Hepatocyte (in vitro differentiated cells): ENCODE results near the gene DCTN1. TPM values are rescaled to one million over a fixed set of nuclear protein-coding genes. Genes with fewer than 3 reads are reported as not detected.
"Not testable (repeated sequence)": the region's sequence is repeated elsewhere in the genome, so short reads cannot be mapped to it uniquely, and the experiment has no call there.

Source experiments
- DNase-seq: peaks from one replicate; pipeline ENCODE4 v3.0.0-alpha.2; 2016; ENCODE audit warnings: low spot score
- H2AFZ ChIP-seq: fragments of 200-600 bp; sonication (generic); 2 replicates; pipeline ENCODE4 v1.6.0; 2016; ENCODE audit warnings: antibody characterized with exemption, mild to moderate bottlenecking
- H3K27ac ChIP-seq: fragments of 200-600 bp; sonication (generic); 2 replicates; pipeline ENCODE4 v1.5.1; 2016; ENCODE audit warnings: mild to moderate bottlenecking
- H3K27me3 ChIP-seq: fragments of 200-600 bp; sonication (generic); 2 replicates; pipeline ENCODE4 v1.6.1; 2016
- H3K36me3 ChIP-seq: fragments of 200-600 bp; sonication (generic); replicated peaks from 2 replicates; pipeline ENCODE4 v1.5.1; 2016; ENCODE audit warnings: low read depth; ENCODE audit not compliant: insufficient read depth
- H3K4me1 ChIP-seq: fragments of 200-600 bp; sonication (generic); 2 replicates; pipeline ENCODE4 v1.5.1; 2016; ENCODE audit warnings: mild to moderate bottlenecking, moderate library complexity; ENCODE audit not compliant: insufficient read depth
- H3K4me2 ChIP-seq: fragments of 200-600 bp; sonication (generic); 2 replicates; pipeline ENCODE4 v1.6.0; 2016
- H3K4me3 ChIP-seq: fragments of 200-600 bp; sonication (generic); 2 replicates; pipeline ENCODE4 v1.5.1; 2016; ENCODE audit warnings: mild to moderate bottlenecking
- H3K79me2 ChIP-seq: fragments of 200-600 bp; sonication (generic); 2 replicates; pipeline ENCODE4 v1.6.0; 2017; ENCODE audit warnings: mild to moderate bottlenecking
- H3K9me2 ChIP-seq: fragments of 200-600 bp; sonication (generic); replicated peaks from 2 replicates; pipeline ENCODE4 v1.6.0; 2017; ENCODE audit warnings: mild to moderate bottlenecking; ENCODE audit not compliant: insufficient read depth
- H3K9me3 ChIP-seq: fragments of 200-600 bp; sonication (generic); 2 replicates; pipeline ENCODE4 v1.5.1; 2016; ENCODE audit warnings: low read depth, mild to moderate bottlenecking
- H4K20me1 ChIP-seq: fragments of 200-600 bp; sonication (generic); 2 replicates; pipeline ENCODE4 v1.6.0; 2016; ENCODE audit warnings: mild to moderate bottlenecking; ENCODE audit not compliant: insufficient read depth, poor library complexity, severe bottlenecking
- CTCF ChIP-seq: fragments of 200-600 bp; sonication (generic); IDR thresholded peaks from 2 replicates; pipeline ENCODE4 v1.5.1; 2016; ENCODE audit warnings: antibody characterized with exemption, mild to moderate bottlenecking; ENCODE audit not compliant: poor library complexity
- EZH2 ChIP-seq: fragments of 200-600 bp; sonication (generic); IDR thresholded peaks from 2 replicates; pipeline ENCODE4 v1.6.1; 2016; ENCODE audit warnings: antibody characterized with exemption, mild to moderate bottlenecking, borderline replicate concordance
- EZH2phosphoT487 ChIP-seq: fragments of 200-600 bp; sonication (generic); IDR thresholded peaks from one replicate; pipeline ENCODE4 v1.6.1; 2018; ENCODE audit warnings: antibody characterized with exemption, mild to moderate bottlenecking, low read depth, moderate library complexity; ENCODE audit not compliant: unreplicated experiment, severe bottlenecking
- WGBS: methylation state at CpG from one replicate; pipeline ENCODE4 v1.1.6; 2016; ENCODE audit warnings: low lambda C conversion rate; ENCODE audit errors: missing lambda C conversion rate; 5-methylcytosine and 5-hydroxymethylcytosine counted together
- polyA plus RNA-seq: library from polyadenylated mRNA; unstranded; fragments of >200 nt; fragmentation: Nextera tagmentation; extraction: Ambion mirVana; gene quantifications from 2 replicates; pipeline ENCODE4 v1.2.1, GENCODE V29; 2016
- total RNA-seq: library from RNA; depleted of rRNA; stranded (reverse); fragments of >200 nt; gene quantifications from 2 replicates; pipeline ENCODE4 v1.2.3, GENCODE V29; 2014

DCTN1 gene
- total and polyA plus RNA-seq, 2 experiments from 2014 or later, result 72.3 to 95.0 TPM

GRCh38 chr2:74347303-74347702 is 32.8 kb downstream of the DCTN1 start:
- Histone ChIP-seq H3K79me2 (no peaks in the 10 kb centered on the region), H3K4me3 (no peak overlapping the region), H3K27me3 (no peaks in the 10 kb centered on the region), H3K4me1 (no peaks in the 10 kb centered on the region), H3K36me3 (no peaks in the 10 kb centered on the region), H2AFZ (no peak overlapping the region), H4K20me1 (no peaks in the 10 kb centered on the region), H3K9me2 (no peaks in the 10 kb centered on the region), H3K27ac (no peak overlapping the region), H3K4me2 (no peak overlapping the region), H3K9me3 (no peaks in the 10 kb centered on the region)
- WGBS, result 92% methylated on average over 1 of the region's 1 CpG
- TF ChIP-seq EZH2phosphoT487, result no peak
- no peak for DNase-seq

- no peaks in the 10 kb centered on the region for H3K9me2 ChIP-seq
- no peak overlapping the region for H3K4me3 ChIP-seq
- no peaks in the 10 kb centered on the region for H3K36me3 ChIP-seq
- no peak overlapping the region for H2AFZ ChIP-seq
- no peaks in the 10 kb centered on the region for H3K27me3 ChIP-seq
- TF ChIP-seq CTCF (no peak), EZH2 (no peak), EZH2phosphoT487 (no peak)
- 94% methylated on average over 8 of the region's 8 CpGs for WGBS
- H3K4me2 ChIP-seq, result no peak overlapping the region
- H3K9me3 ChIP-seq, result no peaks in the 10 kb centered on the region
- no peaks in the 10 kb centered on the region for H4K20me1 ChIP-seq
- H3K79me2 ChIP-seq, result no peaks in the 10 kb centered on the region
- H3K4me1 ChIP-seq, result no peaks in the 10 kb centered on the region
- no peak overlapping the region for H3K27ac ChIP-seq
- no peak for DNase-seq
These were observed 34.7 kb downstream of the DCTN1 start for GRCh38 chr2:74345272-74345943.

GRCh38 chr2:74343316-74343715 is 36.8 kb downstream of the DCTN1 start, which contains the start of gene SLC4A5:
TSS of gene SLC4A5 (minus strand) at chr2:74343416. CDS start at chr2:74315023, 28,393 bp downstream.
- Histone ChIP-seq H3K27me3 (no peaks in the 10 kb centered on the region), H3K4me3 (no peak within 1 kb of the TSS), H3K79me2 (no peaks in the 10 kb centered on the region), H2AFZ (no peak within 1 kb of the TSS), H3K27ac (no peak within 1 kb of the TSS), H4K20me1 (no peaks in the 10 kb centered on the region), H3K9me3 (no peaks in the 10 kb centered on the region), H3K36me3 (no peaks in the 10 kb centered on the region), H3K9me2 (no peaks in the 10 kb centered on the region), H3K4me2 (no peak within 1 kb of the TSS), H3K4me1 (no peaks in the 10 kb centered on the region)
- TF ChIP-seq CTCF (no peak), EZH2phosphoT487 (no peak), EZH2 (no peak)
- 81% methylated on average over 2 of the region's 2 CpGs for WGBS
- no peak for DNase-seq

- WGBS, result 58% methylated on average over 2 of the region's 2 CpGs
- not testable (repeated sequence) for H3K79me2 ChIP-seq, DNase-seq
These were observed 43.9 kb downstream of the DCTN1 start for GRCh38 chr2:74336227-74336626.

More at GRCh38 chr2:74336227-74336626, 43.9 kb downstream of the DCTN1 start:
- not testable (repeated sequence) for H3K9me3 ChIP-seq, H3K36me3 ChIP-seq, H3K4me1 ChIP-seq, H2AFZ ChIP-seq, H3K4me3 ChIP-seq, H3K4me2 ChIP-seq, H4K20me1 ChIP-seq, H3K9me2 ChIP-seq, H3K27ac ChIP-seq, H3K27me3 ChIP-seq
